PC-9 (cell line): Measurements from ENCODE around the gene IP6K2. TPM values are rescaled to one million over a fixed set of nuclear protein-coding genes. Genes with fewer than 3 reads are reported as not detected.

Source experiments
- BruUV-seq: library from RNA; stranded (reverse); fragments of 400-500 nt; replicated peaks from 2 replicates; lab custom pipeline; 2021; lab: Mats Ljungman, UMichigan
- CTCF ChIA-PET: fragments of 300-600 bp; sonication (Branson Sonifier 250); formaldehyde crosslinking; loops from one replicate; lab custom pipeline; 2022; ENCODE audit warnings: antibody characterized with exemption; lab: Charles Lee
- POLR2A ChIA-PET: fragments of 300-600 bp; sonication (Branson Sonifier 250); formaldehyde crosslinking; loops from one replicate; lab custom pipeline; 2022; ENCODE audit warnings: antibody characterized with exemption; ENCODE audit not compliant: unreplicated experiment; lab: Charles Lee
- DNase-seq, 2 experiments: peaks; one replicate each; pipeline versions ENCODE4 v3.0.0 to v3.0.0-alpha.2; 2015 to 2022; ENCODE audit warnings: mixed read lengths in 1 of 2
- H2AFZ ChIP-seq: fragments of 200-600 bp; sonication (generic); 2 replicates; pipeline ENCODE4 v1.8.1; 2017; ENCODE audit warnings: antibody characterized with exemption
- H3F3A ChIP-seq: fragments of 200-600 bp; sonication (generic); 2 replicates; pipeline ENCODE4 v1.8.1; 2017; ENCODE audit warnings: antibody characterized with exemption, mild to moderate bottlenecking, low read depth; ENCODE audit not compliant: insufficient read depth
- H3K27ac ChIP-seq: fragments of 200-600 bp; sonication (generic); 2 replicates; pipeline ENCODE4 v1.6.1; 2016; ENCODE audit warnings: mixed run types
- H3K27me3 ChIP-seq: fragments of 200-600 bp; sonication (generic); 2 replicates; pipeline ENCODE4 v1.6.1; 2016; ENCODE audit warnings: low read depth, mixed run types; ENCODE audit not compliant: insufficient read depth
- H3K36me3 ChIP-seq: fragments of 200-600 bp; sonication (generic); 2 replicates; pipeline ENCODE4 v1.6.1; 2016; ENCODE audit warnings: low read depth, mixed run types
- H3K4me1 ChIP-seq: fragments of 200-600 bp; sonication (generic); replicated peaks from 2 replicates; pipeline ENCODE4 v1.6.1; 2016; ENCODE audit warnings: mixed run types; ENCODE audit not compliant: insufficient read depth
- H3K4me2 ChIP-seq: fragments of 200-600 bp; sonication (generic); 2 replicates; pipeline ENCODE4 v1.6.1; 2017; ENCODE audit warnings: mixed run types
- H3K4me3 ChIP-seq: fragments of 200-600 bp; sonication (generic); 2 replicates; pipeline ENCODE4 v1.6.1; 2016; ENCODE audit warnings: mixed run types
- H3K79me2 ChIP-seq: fragments of 200-600 bp; sonication (generic); 2 replicates; pipeline ENCODE4 v1.6.1; 2017; ENCODE audit warnings: low read depth, mixed run types
- H3K9me2 ChIP-seq: fragments of 200-600 bp; sonication (generic); 2 replicates; pipeline ENCODE4 v1.8.1; 2017; ENCODE audit warnings: mild to moderate bottlenecking; ENCODE audit not compliant: insufficient read depth
- H3K9me3 ChIP-seq: fragments of 200-600 bp; sonication (generic); 2 replicates; pipeline ENCODE4 v1.8.1; 2016; ENCODE audit warnings: low read depth; ENCODE audit not compliant: insufficient read depth
- H4K20me1 ChIP-seq: fragments of 200-600 bp; sonication (generic); 2 replicates; pipeline ENCODE4 v1.8.1; 2017; ENCODE audit not compliant: insufficient read depth
- CTCF ChIP-seq: fragments of 200-600 bp; sonication (generic); conservative IDR thresholded peaks from 2 replicates; pipeline ENCODE4 v1.6.1; 2017; ENCODE audit warnings: mixed run types, antibody characterized with exemption, mild to moderate bottlenecking, moderate library complexity
- EZH2 ChIP-seq: fragments of 200-600 bp; sonication (generic); IDR thresholded peaks from 2 replicates; pipeline ENCODE4 v1.8.0; 2017; ENCODE audit warnings: antibody characterized with exemption, low read depth
- intact Hi-C: fragments of 100-400 bp; cut with micrococcal nuclease; formaldehyde crosslinking; loops from one replicate; pipeline ENCODE4 v1.10.0; 2022; ENCODE audit not compliant: unreplicated experiment
- total RNA-seq: library from RNA; stranded (reverse); gene quantifications from 2 replicates; pipeline ENCODE4 v1.2.3, GENCODE V29; 2021

The IP6K2 gene
- total RNA-seq, 1 experiment from 2014 or later, result 123 TPM

- intact Hi-C loops, result no loop called here
- H3K27ac ChIP-seq, result no peak overlapping the region
- H3K4me1 ChIP-seq, result no peaks in the 10 kb centered on the region
- no peaks in the 10 kb centered on the region for H3K9me3 ChIP-seq
- no peak overlapping the region for H2AFZ ChIP-seq
- no peaks in the 10 kb centered on the region for H3K27me3 ChIP-seq
- H3K4me2 ChIP-seq, result no peak overlapping the region
- no peak overlapping the region for H3K4me3 ChIP-seq
- H3F3A ChIP-seq, result peaks cover 14% of the 10 kb centered on the region; the same call in 1 of the 2 replicates
- no peaks in the 10 kb centered on the region for H3K9me2 ChIP-seq
- ChIA-PET CTCF (no interaction called here), POLR2A (no interaction called here)
- no peaks in the 10 kb centered on the region; the same call in none of the 2 replicates for H3K36me3 ChIP-seq
- DNase-seq, result no peak
- H3K79me2 ChIP-seq, result peaks cover 96% of the 10 kb centered on the region
- no TSS peak for BruUV-seq
- H4K20me1 ChIP-seq, result peaks cover 89% of the 10 kb centered on the region
- TF ChIP-seq EZH2, result no peak
- no peak for TF ChIP-seq CTCF
Measured at GRCh38 chr3:48702320-48702920, 14.6 kb downstream of the IP6K2 start.

- no peak for DNase-seq
- Histone ChIP-seq H3K4me2 (no peak overlapping the region), H3K9me3 (no peaks in the 10 kb centered on the region), H2AFZ (no peak overlapping the region), H3K79me2 (peaks cover 93% of the 10 kb centered on the region), H3K27ac (no peak overlapping the region), H3F3A (peaks cover 26% of the 10 kb centered on the region; the same call in 1 of the 2 replicates), H3K4me3 (no peak overlapping the region), H3K9me2 (no peaks in the 10 kb centered on the region), H4K20me1 (peaks cover 90% of the 10 kb centered on the region), H3K4me1 (no peaks in the 10 kb centered on the region), H3K36me3 (no peaks in the 10 kb centered on the region; the same call in none of the 2 replicates), H3K27me3 (no peaks in the 10 kb centered on the region)
- POLR2A ChIA-PET, result no interaction called here
- CTCF ChIA-PET, result no interaction called here
- BruUV-seq, result no TSS peak
- TF ChIP-seq EZH2, result no peak
- TF ChIP-seq CTCF, result no peak
- intact Hi-C loops, result no loop called here
Measured at GRCh38 chr3:48700731-48701405, 16.2 kb downstream of the IP6K2 start.

- H3K36me3 ChIP-seq, result peaks cover 3% of the 10 kb centered on the region
- H3K4me3 ChIP-seq, result no peak overlapping the region
- intact Hi-C loops, result no loop called here
- CTCF ChIA-PET, result no interaction called here
- POLR2A ChIA-PET, result no interaction called here
- peaks cover 43% of the 10 kb centered on the region for H3F3A ChIP-seq
- H3K9me2 ChIP-seq, result no peaks in the 10 kb centered on the region
- no peaks in the 10 kb centered on the region for H3K9me3 ChIP-seq
- TF ChIP-seq EZH2 (no peak), CTCF (no peak)
- no peak overlapping the region for H3K4me2 ChIP-seq
- peaks cover 80% of the 10 kb centered on the region for H3K79me2 ChIP-seq
- no peak overlapping the region for H2AFZ ChIP-seq
- BruUV-seq, result no TSS peak
- peaks cover 16% of the 10 kb centered on the region for H3K4me1 ChIP-seq
- no peaks in the 10 kb centered on the region for H3K27me3 ChIP-seq
- DNase-seq, result no peak
- no peak overlapping the region for H3K27ac ChIP-seq
- peaks cover 93% of the 10 kb centered on the region for H4K20me1 ChIP-seq
Measured at GRCh38 chr3:48698891-48699290, 18.1 kb downstream of the IP6K2 start.
